Measurements from ENCODE around the gene ZNF385C. TPM values are rescaled to one million over a fixed set of nuclear protein-coding genes. Genes with fewer than 3 reads are reported as not detected.

The ZNF385C gene
- total RNA-seq, 2 experiments from 2014 or later, result not detected

DNA sequence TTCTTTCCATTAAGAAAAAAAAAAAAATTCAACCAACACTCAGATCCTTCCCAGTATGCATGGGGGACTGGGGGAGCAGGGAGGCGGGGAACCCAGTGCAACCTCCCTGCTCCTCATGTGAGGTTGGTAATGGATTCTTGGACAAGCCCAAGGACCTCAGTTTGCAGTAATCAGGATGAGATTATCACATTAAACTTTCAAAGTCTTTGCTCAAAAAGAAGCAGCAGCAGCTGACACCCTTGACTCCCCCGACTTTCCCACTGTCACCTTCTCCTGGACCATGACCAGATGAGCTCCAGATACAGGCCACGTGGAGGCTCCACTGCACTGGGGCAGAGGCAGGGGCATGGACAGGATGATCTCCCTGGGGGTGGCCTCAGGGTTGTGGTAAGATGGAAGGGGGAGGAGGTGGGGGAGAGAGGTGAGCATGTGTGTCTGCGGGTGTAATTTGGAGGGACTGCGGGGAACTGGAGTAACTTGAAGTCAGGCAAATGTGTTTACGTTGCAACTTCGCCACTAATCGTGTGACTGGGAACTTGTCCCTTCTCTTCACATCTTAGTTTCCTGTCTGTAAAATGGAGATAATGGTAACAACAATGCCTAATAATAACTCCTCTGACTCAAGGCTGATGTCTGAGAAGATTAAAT lies 19.8 kb downstream of the ZNF385C start:
- peaks cover 2% of the 10 kb centered on the region for H3K4me1 Mint-ChIP-seq
- no peaks in the 10 kb centered on the region for H3K9me3 Mint-ChIP-seq
- peaks cover 7% of the 10 kb centered on the region for H3K27me3 Mint-ChIP-seq
- H3K27ac Mint-ChIP-seq, result no peak overlapping the region
- ChIA-PET CTCF (interaction anchor here (0.7 kb wide), 1 partner anchor 111 kb away, joined by 3 read pairs; no protein-coding TSS in a partner anchor), POLR2A (no interaction called here)
- no peak overlapping the region for H3K4me3 Mint-ChIP-seq
- no peak for DNase-seq
- no peaks in the 10 kb centered on the region for H3K36me3 Mint-ChIP-seq (ENCODE audit: low read depth)

DNA sequence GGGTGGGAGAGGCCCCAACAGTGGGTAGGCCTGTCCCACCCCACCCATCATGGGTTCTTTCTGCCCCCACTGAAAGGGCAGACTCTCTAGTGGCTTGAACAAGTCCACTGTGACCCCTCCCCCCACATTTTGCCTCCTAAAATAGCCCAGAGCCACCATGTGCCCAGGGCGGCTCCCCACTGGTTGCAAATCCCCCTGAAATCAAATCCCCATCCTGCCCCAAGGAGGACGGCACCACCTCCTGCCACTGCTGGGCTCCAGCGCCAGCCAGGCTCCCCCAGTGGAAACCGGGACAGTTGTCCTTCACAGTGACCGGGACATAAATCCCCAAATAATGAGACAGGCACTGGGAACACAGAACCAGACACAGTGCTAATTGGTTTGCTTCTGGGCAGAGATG lies 20.5 kb downstream of the ZNF385C start:
- Mint-ChIP-seq H3K36me3 (ENCODE audit: low read depth) (no peaks in the 10 kb centered on the region), H3K27ac (no peak overlapping the region), H3K4me3 (no peak overlapping the region), H3K9me3 (no peaks in the 10 kb centered on the region), H3K27me3 (peaks cover 11% of the 10 kb centered on the region), H3K4me1 (peaks cover 4% of the 10 kb centered on the region)
- ChIA-PET CTCF (no interaction called here), POLR2A (no interaction called here)
- DNase-seq, result no peak

DNA sequence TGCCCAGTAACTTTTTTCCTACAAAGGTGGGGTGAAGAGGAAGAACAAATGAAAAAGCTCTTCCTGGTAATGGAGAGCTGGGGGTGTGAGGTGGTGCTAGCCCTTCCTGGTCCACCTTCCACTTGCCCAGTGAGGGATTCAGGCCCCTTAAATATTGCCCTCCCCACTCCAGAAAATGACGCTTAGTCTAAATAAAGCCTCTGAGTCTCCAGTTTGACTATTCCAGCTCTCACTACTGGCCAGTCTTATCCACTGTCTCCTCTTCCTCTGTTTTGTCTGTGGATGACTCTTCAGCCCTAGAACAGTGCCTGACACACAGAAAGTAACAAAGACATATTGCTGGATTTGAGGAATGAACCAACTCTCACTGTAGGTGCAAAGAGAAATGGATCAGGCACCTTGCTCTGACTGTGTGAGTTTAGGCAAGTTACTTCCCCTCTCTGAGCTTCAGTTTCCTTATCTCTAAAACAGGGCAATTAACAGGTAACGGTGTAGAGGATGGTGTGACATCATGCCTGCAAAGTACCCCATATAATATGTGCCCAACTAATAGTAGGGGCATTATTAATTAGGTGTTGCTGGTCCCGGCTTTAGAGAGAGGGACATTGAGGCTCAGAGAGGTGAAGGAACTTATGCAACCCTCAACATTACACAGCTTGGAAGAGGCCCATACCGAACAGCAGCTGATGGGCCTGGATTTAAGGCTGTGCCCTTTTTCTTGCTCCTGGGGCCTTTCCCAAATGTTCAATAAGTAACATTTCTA lies 21.3 kb downstream of the ZNF385C start:
- ChIA-PET POLR2A (interaction anchor here (1.1 kb wide), 1 partner anchor 26 kb away, joined by 4 read pairs; no protein-coding TSS in a partner anchor), CTCF (interaction anchor here (1.0 to 1.4 kb wide), 2 partner anchors 9 to 11 kb away, joined by 3 to 6 read pairs; no protein-coding TSS in a partner anchor)
- peaks cover 14% of the 10 kb centered on the region for H3K27me3 Mint-ChIP-seq
- no peak overlapping the region for H3K4me3 Mint-ChIP-seq
- H3K4me1 Mint-ChIP-seq, result peaks cover 7% of the 10 kb centered on the region
- H3K27ac Mint-ChIP-seq, result no peak overlapping the region
- H3K9me3 Mint-ChIP-seq, result no peaks in the 10 kb centered on the region
- no peaks in the 10 kb centered on the region for H3K36me3 Mint-ChIP-seq (ENCODE audit: low read depth)
- DNase-seq, result no peak

DNA sequence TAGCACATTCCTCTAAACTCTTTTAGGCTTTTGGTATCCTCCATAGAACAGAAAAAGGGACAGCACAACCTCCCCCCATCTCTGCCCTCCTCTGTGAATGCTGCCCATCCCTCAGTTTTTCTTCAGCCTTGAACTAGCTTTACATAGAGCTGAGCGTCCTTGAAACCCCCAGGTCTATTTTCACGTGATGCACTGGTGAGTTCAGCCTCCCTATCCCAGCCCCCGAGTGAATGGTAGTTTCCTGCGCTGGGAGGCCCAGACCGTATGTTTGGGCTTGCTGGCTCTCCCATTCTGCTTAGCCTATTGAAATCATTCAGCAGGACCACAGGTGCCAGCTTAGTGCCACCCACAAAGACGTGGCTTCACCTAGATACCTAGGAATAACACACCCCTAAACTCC lies 22.5 kb downstream of the ZNF385C start:
- Mint-ChIP-seq H3K9me3 (no peaks in the 10 kb centered on the region), H3K27ac (no peak overlapping the region), H3K4me1 (peaks cover 14% of the 10 kb centered on the region), H3K36me3 (ENCODE audit: low read depth) (no peaks in the 10 kb centered on the region), H3K27me3 (peaks cover 23% of the 10 kb centered on the region), H3K4me3 (no peak overlapping the region)
- ChIA-PET POLR2A (interaction anchor here (1.1 kb wide), 1 partner anchor 27 kb away, joined by 4 read pairs; no protein-coding TSS in a partner anchor), CTCF (interaction anchor here (0.6 to 0.9 kb wide), 3 partner anchors 16 to 403 kb away, joined by 3 read pairs; no protein-coding TSS in a partner anchor)
- no peak for DNase-seq

DNA sequence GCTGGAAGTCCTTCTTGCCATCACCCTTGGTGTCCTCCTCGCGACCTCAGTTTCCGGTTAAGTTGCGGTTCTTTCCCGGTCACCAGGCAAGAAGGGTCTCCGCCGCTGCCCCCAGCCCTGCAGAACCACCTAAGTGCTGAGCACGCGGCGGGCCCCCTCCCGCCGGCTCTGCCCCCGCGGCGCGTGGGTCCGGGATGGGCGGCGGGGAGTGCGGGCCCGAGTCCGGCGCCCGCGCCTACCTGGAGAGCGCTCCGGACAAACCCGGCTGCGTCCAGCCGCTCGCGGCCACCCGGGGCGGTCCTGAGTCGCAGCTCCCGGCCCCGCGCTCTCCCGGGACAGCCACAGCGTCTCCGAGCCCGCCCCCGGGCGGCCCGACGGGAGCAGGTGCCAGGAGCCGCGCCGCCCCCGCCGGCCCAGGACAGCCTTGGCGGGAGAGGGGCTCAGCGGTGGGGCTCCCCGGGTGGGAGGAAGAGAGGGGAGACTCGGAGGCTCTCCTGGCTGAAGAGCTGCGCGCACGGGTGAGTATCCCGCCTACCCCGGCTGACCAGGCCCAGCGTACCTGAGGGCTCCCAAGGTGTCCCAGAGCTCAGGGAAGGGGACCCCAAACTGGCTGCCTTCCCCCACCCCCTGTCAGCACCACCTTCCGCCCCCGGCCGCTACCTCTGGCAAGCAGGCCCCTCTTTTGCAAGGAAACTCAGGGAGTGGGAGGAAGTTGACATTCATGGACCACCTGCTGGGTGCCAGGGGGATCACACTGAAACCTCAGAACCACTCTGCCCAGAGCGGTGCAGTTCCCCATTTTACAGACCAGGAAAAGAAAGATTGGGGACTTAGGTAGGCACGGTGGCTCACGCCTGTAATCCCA lies 25.7 kb downstream of the ZNF385C start:
- ChIA-PET POLR2A (no interaction called here), CTCF (interaction anchor here (0.8 to 1.8 kb wide), 5 partner anchors 10 to 109 kb away, joined by 3 to 5 read pairs (median 4); partner anchors contain the start of gene KCNH4)
- Mint-ChIP-seq H3K9me3 (no peaks in the 10 kb centered on the region), H3K36me3 (ENCODE audit: low read depth) (no peaks in the 10 kb centered on the region), H3K27ac (no peak overlapping the region), H3K4me3 (no peak overlapping the region), H3K27me3 (peaks cover 20% of the 10 kb centered on the region), H3K4me1 (peaks cover 14% of the 10 kb centered on the region)
- no peak for DNase-seq

DNA sequence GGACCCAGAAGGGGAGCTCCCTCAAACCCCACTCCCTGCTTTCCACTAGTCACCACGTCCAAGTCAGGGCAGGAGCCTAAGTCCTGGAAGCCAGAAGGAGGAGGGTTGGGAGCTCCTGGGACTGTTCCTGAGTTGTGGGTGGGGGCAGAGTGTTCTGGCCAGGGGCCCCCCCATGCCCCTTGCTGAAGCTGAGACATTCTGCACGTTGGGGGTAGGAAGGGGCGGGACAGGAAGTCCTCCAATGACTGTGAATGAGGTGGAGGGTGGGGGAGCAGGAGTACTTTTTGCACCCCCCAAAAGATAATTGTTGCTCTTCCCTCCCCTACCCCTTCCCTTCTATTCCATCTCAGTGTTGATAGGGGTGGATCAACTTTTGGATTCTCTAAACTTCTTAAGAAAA lies 26.5 kb downstream of the ZNF385C start:
- no peak for DNase-seq
- Mint-ChIP-seq H3K36me3 (ENCODE audit: low read depth) (no peaks in the 10 kb centered on the region), H3K27ac (no peak overlapping the region), H3K4me1 (peaks cover 14% of the 10 kb centered on the region), H3K9me3 (no peaks in the 10 kb centered on the region), H3K27me3 (peaks cover 20% of the 10 kb centered on the region), H3K4me3 (peak overlapping the region; percentile 38)
- POLR2A ChIA-PET, result no interaction called here
- CTCF ChIA-PET, result interaction anchor here (0.8 to 1.8 kb wide), 6 partner anchors 9 to 109 kb away, joined by 3 to 5 read pairs (median 4); partner anchors contain the start of gene KCNH4

DNA sequence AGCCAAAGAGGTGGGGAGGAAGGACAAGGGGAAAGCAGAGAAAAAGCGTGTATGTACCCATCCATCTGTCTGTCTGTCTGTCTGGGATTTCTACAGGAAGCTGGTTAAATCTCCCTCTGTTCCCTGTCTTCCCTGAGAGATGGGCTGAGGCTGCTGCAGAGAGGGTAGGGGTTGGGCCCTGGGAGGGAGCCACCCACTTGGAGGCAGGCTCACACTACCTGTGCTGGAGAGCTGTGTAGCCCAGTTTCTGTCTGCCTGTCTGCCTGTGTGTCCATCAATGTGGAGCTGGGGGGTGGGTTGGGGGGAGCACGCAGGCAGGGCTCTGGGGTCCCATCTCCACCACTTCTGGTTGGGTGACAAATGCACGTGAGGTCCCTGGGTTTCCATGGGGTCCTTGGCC lies 29.3 kb downstream of the ZNF385C start:
- POLR2A ChIA-PET, result no interaction called here
- no peak overlapping the region for H3K27ac Mint-ChIP-seq
- H3K4me3 Mint-ChIP-seq, result no peak overlapping the region
- no peak for DNase-seq
- H3K27me3 Mint-ChIP-seq, result peaks cover 19% of the 10 kb centered on the region
- no peaks in the 10 kb centered on the region for H3K9me3 Mint-ChIP-seq
- peaks cover 27% of the 10 kb centered on the region for H3K4me1 Mint-ChIP-seq
- CTCF ChIA-PET, result interaction anchor here (0.5 to 1.9 kb wide), 4 partner anchors 11 to 32 kb away, joined by 4 to 6 read pairs (median 4); partner anchors contain the start of gene ZNF385C
- H3K36me3 Mint-ChIP-seq (ENCODE audit: low read depth), result no peaks in the 10 kb centered on the region

DNA sequence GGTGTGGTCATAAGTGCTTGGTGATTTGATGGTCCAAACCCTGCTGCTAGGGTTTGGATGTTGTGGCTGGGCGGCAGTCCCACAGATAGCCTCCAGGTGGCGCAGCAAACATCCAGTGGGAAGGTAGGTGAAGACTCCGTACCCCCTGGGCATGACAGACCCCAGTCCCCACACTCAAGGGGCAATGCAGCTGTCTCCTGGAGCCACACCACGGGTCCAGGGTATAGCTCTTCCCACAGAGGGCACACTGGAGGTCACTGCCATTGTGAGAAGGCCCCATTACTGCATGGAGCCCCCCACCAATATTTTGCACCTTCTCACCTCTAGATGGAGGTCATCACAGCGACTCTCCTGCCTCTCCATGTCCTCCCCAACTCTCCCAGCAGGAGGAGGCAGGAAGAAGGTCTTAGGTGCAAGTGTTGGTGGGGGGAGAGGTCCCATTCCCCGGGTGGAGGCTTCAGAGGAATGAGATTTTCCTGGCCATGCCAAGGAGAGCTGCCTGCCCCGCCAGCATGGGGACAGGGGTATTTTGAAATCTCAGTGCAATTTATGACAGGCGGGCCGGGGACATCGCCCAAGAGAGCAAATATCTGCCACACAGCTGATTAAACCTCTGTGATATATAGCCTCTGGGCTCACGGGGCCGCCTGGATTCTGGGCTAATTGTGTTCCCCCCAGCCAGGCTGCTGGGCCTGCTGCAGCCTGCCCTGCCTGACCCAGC lies 30.7 kb downstream of the ZNF385C start:
- ChIA-PET CTCF (interaction anchor here (0.5 to 3.6 kb wide), 12 partner anchors 9 to 876 kb away, joined by 3 to 12 read pairs (median 4); partner anchors contain the start of genes DHX58 and ZNF385C), POLR2A (no interaction called here)
- Mint-ChIP-seq H3K36me3 (ENCODE audit: low read depth) (no peaks in the 10 kb centered on the region), H3K27ac (no peak overlapping the region), H3K27me3 (peaks cover 12% of the 10 kb centered on the region), H3K9me3 (no peaks in the 10 kb centered on the region), H3K4me1 (peaks cover 36% of the 10 kb centered on the region), H3K4me3 (no peak overlapping the region)
- DNase-seq, result peak; percentile 74

DNA sequence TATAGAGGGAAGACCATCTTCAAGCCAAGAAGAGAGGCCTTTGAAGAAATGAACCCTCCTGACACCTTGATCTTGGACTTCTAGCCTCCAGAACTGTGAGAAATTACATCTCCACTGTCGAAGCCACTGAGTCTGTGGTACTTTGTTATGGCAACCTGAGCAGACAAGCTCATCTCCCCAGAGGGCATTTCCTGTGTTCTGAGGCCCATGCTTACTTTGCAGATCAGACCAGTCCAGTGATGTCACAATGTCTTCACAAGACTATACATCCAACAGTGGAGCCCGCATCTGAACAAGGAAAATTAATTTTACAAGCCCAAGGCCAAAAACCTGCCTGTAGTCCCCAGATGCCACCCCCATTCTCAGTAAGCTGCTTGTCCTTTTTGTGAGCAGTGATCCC lies 33.1 kb downstream of the ZNF385C start:
- no peaks in the 10 kb centered on the region for H3K9me3 Mint-ChIP-seq
- H3K4me3 Mint-ChIP-seq, result no peak overlapping the region
- peak; percentile 34 for DNase-seq
- CTCF ChIA-PET, result interaction anchor here (0.5 to 3.6 kb wide), 16 partner anchors 8 to 298 kb away, joined by 3 to 12 read pairs (median 4); partner anchors contain the start of genes DHX58, KCNH4 and NKIRAS2
- no peaks in the 10 kb centered on the region for H3K36me3 Mint-ChIP-seq (ENCODE audit: low read depth)
- POLR2A ChIA-PET, result interaction anchor here (0.6 kb wide), 1 partner anchor 213 kb away, joined by 3 read pairs; no protein-coding TSS in a partner anchor
- H3K27ac Mint-ChIP-seq, result no peak overlapping the region
- no peaks in the 10 kb centered on the region for H3K27me3 Mint-ChIP-seq
- peaks cover 31% of the 10 kb centered on the region for H3K4me1 Mint-ChIP-seq

DNA sequence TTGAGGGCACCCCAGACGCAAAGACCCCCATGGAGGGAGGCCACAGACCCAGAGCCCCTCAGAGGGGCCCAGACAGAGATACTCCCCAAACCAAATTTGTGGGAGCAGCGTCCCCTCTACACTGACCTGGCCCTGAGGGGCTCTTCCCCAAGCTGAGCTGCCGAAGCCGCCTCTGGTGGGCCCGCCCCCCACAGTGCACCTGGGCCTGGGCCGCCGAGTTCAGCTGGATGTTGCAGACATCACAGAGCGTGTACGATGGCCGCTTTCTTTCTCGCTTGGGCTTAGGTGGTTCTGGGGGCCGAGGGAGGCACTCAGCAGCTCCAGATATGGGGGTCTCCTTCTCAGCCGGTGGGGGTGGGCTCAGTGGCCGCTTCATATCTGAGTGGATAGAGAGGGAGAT lies 35.6 kb downstream of the ZNF385C start:
- Mint-ChIP-seq H3K4me3 (no peak overlapping the region), H3K4me1 (peaks cover 34% of the 10 kb centered on the region), H3K36me3 (ENCODE audit: low read depth) (no peaks in the 10 kb centered on the region), H3K27me3 (no peaks in the 10 kb centered on the region), H3K27ac (no peak overlapping the region), H3K9me3 (no peaks in the 10 kb centered on the region)
- CTCF ChIA-PET, result interaction anchor here (0.6 to 1.0 kb wide), 2 partner anchors 9 to 65 kb away, joined by 3 to 4 read pairs; no protein-coding TSS in a partner anchor
- POLR2A ChIA-PET, result no interaction called here
- DNase-seq, result no peak

DNA sequence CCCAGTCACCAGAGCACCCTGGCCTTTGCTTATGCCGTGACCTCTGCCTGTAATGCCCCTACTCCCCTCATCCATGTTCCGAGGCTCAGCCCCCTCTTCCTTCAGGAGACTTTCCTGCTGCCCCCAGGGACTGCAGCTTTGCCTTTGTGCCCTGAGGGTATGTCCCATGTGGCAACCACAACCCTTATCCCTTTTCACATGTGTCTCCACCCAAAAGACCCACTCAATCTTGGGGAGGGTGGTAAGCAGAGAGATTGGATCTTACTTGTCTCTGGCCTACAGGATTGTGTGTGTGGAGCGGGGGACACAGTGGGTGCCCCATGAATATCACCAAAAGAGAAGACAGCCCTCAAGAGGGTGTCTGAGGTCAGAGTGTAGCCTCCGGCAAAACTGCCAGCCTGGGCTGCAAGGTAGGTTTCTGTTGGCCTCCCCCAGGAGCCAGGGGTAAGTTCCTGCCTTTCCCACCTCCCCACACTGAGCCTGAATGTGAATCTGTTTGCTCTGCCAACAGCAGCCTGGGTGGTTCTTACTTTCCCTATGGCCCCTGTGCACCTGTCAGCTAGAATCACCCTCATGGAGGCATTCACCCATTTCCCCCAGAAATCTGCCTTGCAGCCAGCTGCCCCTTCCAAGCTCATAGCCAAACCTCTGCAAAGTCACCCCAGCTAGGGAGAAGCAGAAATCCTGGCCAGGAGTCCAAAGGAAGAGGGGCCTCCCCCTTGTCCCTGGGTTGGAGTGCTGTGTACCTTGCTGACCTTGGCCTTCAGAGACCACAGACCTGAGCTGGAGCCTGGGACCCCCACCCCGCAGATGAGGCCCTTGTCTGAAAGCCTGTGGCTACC lies 36.4 kb downstream of the ZNF385C start:
- ChIA-PET CTCF (interaction anchor here (0.6 to 1.0 kb wide), 3 partner anchors 10 to 66 kb away, joined by 3 to 4 read pairs (median 3); partner anchors contain the start of gene NKIRAS2), POLR2A (interaction anchor here (0.5 kb wide), 1 partner anchor 155 kb away, joined by 3 read pairs; no protein-coding TSS in a partner anchor)
- no peaks in the 10 kb centered on the region for H3K9me3 Mint-ChIP-seq
- H3K4me3 Mint-ChIP-seq, result no peak overlapping the region
- no peaks in the 10 kb centered on the region for H3K36me3 Mint-ChIP-seq (ENCODE audit: low read depth)
- peaks cover 34% of the 10 kb centered on the region for H3K4me1 Mint-ChIP-seq
- no peaks in the 10 kb centered on the region for H3K27me3 Mint-ChIP-seq
- H3K27ac Mint-ChIP-seq, result no peak overlapping the region
- DNase-seq, result no peak
